ENCODE data around the gene DISC1. TPM values are rescaled to one million over a fixed set of nuclear protein-coding genes. Genes with fewer than 3 reads are reported as not detected.

The DISC1 gene
- total and polyA plus RNA-seq, 2 donors (not counting 1 experiment from before 2014, with no cell fraction given): 2.0 to 4.3 TPM

DNA sequence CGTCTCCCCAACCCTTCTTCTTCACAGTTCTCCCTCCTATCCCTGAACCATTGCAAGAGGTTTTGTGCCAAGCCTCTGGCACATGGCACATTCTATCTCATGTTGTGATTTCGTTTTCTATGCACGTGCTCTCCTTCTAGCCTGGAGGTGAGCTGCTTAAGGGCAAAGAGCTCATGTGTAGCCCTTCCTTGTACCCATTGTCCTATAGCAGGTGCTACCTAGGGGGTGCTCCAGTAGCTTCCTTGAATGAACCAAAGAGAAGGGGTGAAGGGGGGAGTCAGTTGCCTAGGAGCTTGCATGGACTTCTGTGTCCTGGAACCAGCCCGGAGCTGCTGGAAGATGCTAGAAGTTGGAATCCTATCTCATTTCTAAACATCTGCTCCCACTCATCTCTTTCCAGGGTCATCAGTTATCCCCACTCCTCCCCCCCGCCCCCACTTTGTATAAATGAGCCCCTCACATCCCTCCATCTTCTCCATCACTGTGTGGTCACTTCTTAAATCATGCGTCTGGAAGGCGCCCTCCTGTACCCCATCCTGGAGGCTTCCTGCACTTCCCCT lies 535 bp upstream of the DISC1 start:
- DNase-seq (ENCODE audit: low read depth in 2 of 2): no peak
- peak overlapping the region; percentile 72 for H3K4me2 ChIP-seq (ENCODE audit: extremely low read depth, insufficient read depth, low read length)
- H3K79me2 ChIP-seq (ENCODE audit: control insufficient read depth, insufficient read depth, low read length): no peaks in the 10 kb centered on the region
- no peaks in the 10 kb centered on the region for H3K27me3 ChIP-seq (ENCODE audit: control insufficient read depth, insufficient read depth, low read length)
- H3K9ac ChIP-seq (ENCODE audit: insufficient read depth, low read length): no peak overlapping the region
- no peaks in the 10 kb centered on the region for H3K36me3 ChIP-seq (ENCODE audit: control insufficient read depth, insufficient read depth, low read length)
- H3K9me3 ChIP-seq (ENCODE audit: control insufficient read depth, insufficient read depth, low read depth, low read length): no peaks in the 10 kb centered on the region
- no peaks in the 10 kb centered on the region for H4K20me1 ChIP-seq (ENCODE audit: control insufficient read depth, extremely low read depth, insufficient read depth, low read length)
- TF ChIP-seq, protein P1, sequence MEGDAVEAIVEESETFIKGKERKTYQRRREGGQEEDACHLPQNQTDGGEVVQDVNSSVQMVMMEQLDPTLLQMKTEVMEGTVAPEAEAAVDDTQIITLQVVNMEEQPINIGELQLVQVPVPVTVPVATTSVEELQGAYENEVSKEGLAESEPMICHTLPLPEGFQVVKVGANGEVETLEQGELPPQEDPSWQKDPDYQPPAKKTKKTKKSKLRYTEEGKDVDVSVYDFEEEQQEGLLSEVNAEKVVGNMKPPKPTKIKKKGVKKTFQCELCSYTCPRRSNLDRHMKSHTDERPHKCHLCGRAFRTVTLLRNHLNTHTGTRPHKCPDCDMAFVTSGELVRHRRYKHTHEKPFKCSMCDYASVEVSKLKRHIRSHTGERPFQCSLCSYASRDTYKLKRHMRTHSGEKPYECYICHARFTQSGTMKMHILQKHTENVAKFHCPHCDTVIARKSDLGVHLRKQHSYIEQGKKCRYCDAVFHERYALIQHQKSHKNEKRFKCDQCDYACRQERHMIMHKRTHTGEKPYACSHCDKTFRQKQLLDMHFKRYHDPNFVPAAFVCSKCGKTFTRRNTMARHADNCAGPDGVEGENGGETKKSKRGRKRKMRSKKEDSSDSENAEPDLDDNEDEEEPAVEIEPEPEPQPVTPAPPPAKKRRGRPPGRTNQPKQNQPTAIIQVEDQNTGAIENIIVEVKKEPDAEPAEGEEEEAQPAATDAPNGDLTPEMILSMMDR (conservative IDR thresholded peaks at IDR 0.05 in 1 of 2, IDR thresholded peaks at IDR 0.05 in 1 of 2; ENCODE audit: low read depth in 1 of 2, low read length in 2 of 2): no peak
- TF ChIP-seq EZH2 (IDR thresholded peaks at IDR 0.05; ENCODE audit: low read length, missing control alignments): no peak
- H3K27ac ChIP-seq (ENCODE audit: insufficient read depth, low read length): no peak overlapping the region
- H3K4me1 ChIP-seq (ENCODE audit: control insufficient read depth, extremely low read depth, insufficient read depth, low read length): peaks cover 5% of the 10 kb centered on the region
- H2AFZ ChIP-seq (ENCODE audit: low read length): peak overlapping the region; percentile 17
- peak overlapping the region; percentile 45 to 84 (median 72) for H3K4me3 ChIP-seq (replicated peaks in 1 of 4; ENCODE audit: control extremely low read depth in 1 of 4, insufficient read depth in 1 of 4, low read depth in 3 of 4, low read length in 4 of 4)

DNA sequence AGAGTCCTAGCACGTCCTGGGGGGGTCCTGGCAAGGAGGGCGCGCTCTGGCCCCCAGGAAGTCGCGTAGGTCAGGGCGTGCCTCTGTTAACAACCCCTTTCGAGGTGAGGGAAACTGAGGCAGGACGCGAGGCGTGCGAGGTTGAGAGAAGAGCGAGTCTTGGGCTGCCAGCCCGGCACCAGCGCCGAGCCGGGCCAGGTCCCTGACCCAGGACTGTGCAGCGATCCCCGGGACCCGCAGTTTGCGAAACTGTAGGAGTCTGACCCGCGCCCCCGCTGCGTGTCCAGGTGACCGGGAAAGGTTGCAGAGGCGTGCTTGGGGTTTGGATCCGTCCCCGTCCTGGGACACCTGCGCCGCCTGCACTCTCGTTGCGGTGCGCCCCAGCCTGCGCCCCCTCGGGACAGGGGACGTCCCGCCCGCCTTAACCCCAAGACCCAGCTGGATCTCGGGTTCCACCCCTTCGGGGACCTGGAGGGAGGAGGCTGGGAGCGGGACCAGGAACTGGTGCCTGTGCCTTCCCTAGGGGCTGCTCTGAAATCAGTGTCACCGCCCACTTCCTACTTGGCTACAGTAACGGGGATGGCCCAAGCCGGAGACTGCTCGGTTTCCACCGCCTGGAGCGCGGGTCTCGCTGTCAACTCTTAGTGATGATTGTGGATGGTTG lies 493 bp downstream of the DISC1 start:
- peak overlapping the region; percentile 45 to 84 (median 72) for H3K4me3 ChIP-seq (replicated peaks in 1 of 4; ENCODE audit: control extremely low read depth in 1 of 4, insufficient read depth in 1 of 4, low read depth in 3 of 4, low read length in 4 of 4)
- peak overlapping the region; percentile 95 for H3K4me2 ChIP-seq (ENCODE audit: extremely low read depth, insufficient read depth, low read length)
- peaks cover 5% of the 10 kb centered on the region for H3K4me1 ChIP-seq (ENCODE audit: control insufficient read depth, extremely low read depth, insufficient read depth, low read length)
- peak; percentile 37 to 45 for DNase-seq (ENCODE audit: low read depth in 2 of 2)
- H4K20me1 ChIP-seq (ENCODE audit: control insufficient read depth, extremely low read depth, insufficient read depth, low read length): no peaks in the 10 kb centered on the region
- no peaks in the 10 kb centered on the region for H3K36me3 ChIP-seq (ENCODE audit: control insufficient read depth, insufficient read depth, low read length)
- H2AFZ ChIP-seq (ENCODE audit: low read length): peak overlapping the region; percentile 71
- no peaks in the 10 kb centered on the region for H3K79me2 ChIP-seq (ENCODE audit: control insufficient read depth, insufficient read depth, low read length)
- TF ChIP-seq, protein P1 (conservative IDR thresholded peaks at IDR 0.05 in 1 of 2, IDR thresholded peaks at IDR 0.05 in 1 of 2; ENCODE audit: low read depth in 1 of 2, low read length in 2 of 2): peak in 1 of 2 donors; percentile 7
- TF ChIP-seq EZH2 (IDR thresholded peaks at IDR 0.05; ENCODE audit: low read length, missing control alignments): no peak
- peak overlapping the region; percentile 53 for H3K9ac ChIP-seq (ENCODE audit: insufficient read depth, low read length)
- no peaks in the 10 kb centered on the region for H3K9me3 ChIP-seq (ENCODE audit: control insufficient read depth, insufficient read depth, low read depth, low read length)
- no peak overlapping the region for H3K27ac ChIP-seq (ENCODE audit: insufficient read depth, low read length)
- H3K27me3 ChIP-seq (ENCODE audit: control insufficient read depth, insufficient read depth, low read length): no peaks in the 10 kb centered on the region

GRCh38 chr1:231628207-231628876 lies 1.8 kb downstream of the DISC1 start:
- Histone ChIP-seq H3K27ac (ENCODE audit: insufficient read depth, low read length) (no peak overlapping the region), H2AFZ (ENCODE audit: low read length) (no peak overlapping the region), H3K36me3 (ENCODE audit: control insufficient read depth, insufficient read depth, low read length) (no peaks in the 10 kb centered on the region), H3K4me1 (ENCODE audit: control insufficient read depth, extremely low read depth, insufficient read depth, low read length) (peaks cover 5% of the 10 kb centered on the region), H3K9ac (ENCODE audit: insufficient read depth, low read length) (no peak overlapping the region), H3K27me3 (ENCODE audit: control insufficient read depth, insufficient read depth, low read length) (no peaks in the 10 kb centered on the region), H4K20me1 (ENCODE audit: control insufficient read depth, extremely low read depth, insufficient read depth, low read length) (peaks cover under 1% of the 10 kb centered on the region), H3K4me2 (ENCODE audit: extremely low read depth, insufficient read depth, low read length) (no peak overlapping the region), H3K79me2 (ENCODE audit: control insufficient read depth, insufficient read depth, low read length) (no peaks in the 10 kb centered on the region), H3K9me3 (ENCODE audit: control insufficient read depth, insufficient read depth, low read depth, low read length) (no peaks in the 10 kb centered on the region), H3K4me3 (replicated peaks in 1 of 4; ENCODE audit: control extremely low read depth in 1 of 4, insufficient read depth in 1 of 4, low read depth in 3 of 4, low read length in 4 of 4) (no peak overlapping the region)
- no peak for DNase-seq (ENCODE audit: low read depth in 2 of 2)
- TF ChIP-seq, protein P1 (conservative IDR thresholded peaks at IDR 0.05 in 1 of 2, IDR thresholded peaks at IDR 0.05 in 1 of 2; ENCODE audit: low read depth in 1 of 2, low read length in 2 of 2): no peak
- no peak for TF ChIP-seq EZH2 (IDR thresholded peaks at IDR 0.05; ENCODE audit: low read length, missing control alignments)

Measured in fibroblast of lung (primary cell).